AG04450 (cell line): ENCODE results near the gene DSCAML1. TPM values are rescaled to one million over a fixed set of nuclear protein-coding genes. Genes with fewer than 3 reads are reported as not detected.

Experiments
- CTCF ChIA-PET: fragments of 300-600, 350-600 bp; formaldehyde crosslinking; extraction: SDS; loops from one replicate; lab custom pipeline; 2022; ENCODE audit warnings: antibody characterized with exemption, inconsistent platforms; lab: Charles Lee
- POLR2A ChIA-PET: fragments of 350-600 bp; formaldehyde crosslinking; extraction: SDS; loops from one replicate; lab custom pipeline; 2021; ENCODE audit warnings: antibody characterized with exemption, inconsistent platforms; lab: Yijun Ruan, JAX
- DNase-seq: peaks from one replicate; pipeline ENCODE4 v3.0.0-alpha.2; 2011; ENCODE audit warnings: low read depth, low spot score
- H3K27ac ChIP-seq: one replicate; pipeline ENCODE4 v1.5.1; 2012; ENCODE audit warnings: low read depth, low read length, control low read depth
- H3K27me3 ChIP-seq: one replicate; pipeline ENCODE4 v1.6.0; 2012; ENCODE audit warnings: low read length; ENCODE audit not compliant: control insufficient read depth, insufficient read depth
- H3K4me3 ChIP-seq: 2 replicates; pipeline ENCODE4 v1.5.1; 2011; ENCODE audit warnings: mild to moderate bottlenecking, low read depth, low read length, control low read depth
- H3K9me3 ChIP-seq: 2 replicates; pipeline ENCODE4 v1.5.1; 2012; ENCODE audit warnings: low read length; ENCODE audit not compliant: control insufficient read depth, insufficient read depth
- polyA plus RNA-seq: library from polyadenylated mRNA; depleted of rRNA; stranded (reverse); fragments of >200 nt; gene quantifications from 2 replicates; pipeline ENCODE4 v1.2.3, GENCODE V29; 2011
- TF ChIP-seq, protein P1 (sequence below): IDR thresholded peaks from 2 replicates; pipeline ENCODE4 v1.5.1; 2011; ENCODE audit warnings: low read depth, low read length, control low read depth, inconsistent platforms

Gene DSCAML1
- polyA plus RNA-seq, 1 experiment = not detected

DNA sequence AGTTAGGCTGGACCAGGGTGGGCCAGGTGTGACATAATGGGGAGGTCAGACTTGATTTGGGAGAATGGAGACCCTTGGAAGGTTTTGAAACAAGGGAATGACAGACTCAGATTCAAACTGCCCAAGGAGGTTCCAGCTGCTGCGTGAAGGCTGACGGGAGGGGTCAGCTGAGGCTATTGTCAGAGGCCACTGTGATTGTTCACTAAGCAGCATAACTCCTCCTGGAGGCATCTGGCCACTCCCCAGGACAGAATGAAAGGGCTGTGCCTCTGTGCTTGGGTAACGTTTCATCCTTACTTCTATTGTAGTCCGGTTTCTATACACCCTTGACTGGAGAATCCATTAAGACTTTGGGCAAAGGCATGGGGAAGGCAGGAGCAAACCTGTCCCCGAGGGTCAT is 126.6 kb downstream of the DSCAML1 start:
- Histone ChIP-seq H3K27ac (no peak overlapping the region), H3K27me3 (peaks cover 9% of the 10 kb centered on the region), H3K4me3 (no peak overlapping the region), H3K9me3 (no peaks in the 10 kb centered on the region)
- DNase-seq = no peak
- ChIA-PET CTCF (no interaction called here), POLR2A (no interaction called here)
- TF ChIP-seq, protein P1, sequence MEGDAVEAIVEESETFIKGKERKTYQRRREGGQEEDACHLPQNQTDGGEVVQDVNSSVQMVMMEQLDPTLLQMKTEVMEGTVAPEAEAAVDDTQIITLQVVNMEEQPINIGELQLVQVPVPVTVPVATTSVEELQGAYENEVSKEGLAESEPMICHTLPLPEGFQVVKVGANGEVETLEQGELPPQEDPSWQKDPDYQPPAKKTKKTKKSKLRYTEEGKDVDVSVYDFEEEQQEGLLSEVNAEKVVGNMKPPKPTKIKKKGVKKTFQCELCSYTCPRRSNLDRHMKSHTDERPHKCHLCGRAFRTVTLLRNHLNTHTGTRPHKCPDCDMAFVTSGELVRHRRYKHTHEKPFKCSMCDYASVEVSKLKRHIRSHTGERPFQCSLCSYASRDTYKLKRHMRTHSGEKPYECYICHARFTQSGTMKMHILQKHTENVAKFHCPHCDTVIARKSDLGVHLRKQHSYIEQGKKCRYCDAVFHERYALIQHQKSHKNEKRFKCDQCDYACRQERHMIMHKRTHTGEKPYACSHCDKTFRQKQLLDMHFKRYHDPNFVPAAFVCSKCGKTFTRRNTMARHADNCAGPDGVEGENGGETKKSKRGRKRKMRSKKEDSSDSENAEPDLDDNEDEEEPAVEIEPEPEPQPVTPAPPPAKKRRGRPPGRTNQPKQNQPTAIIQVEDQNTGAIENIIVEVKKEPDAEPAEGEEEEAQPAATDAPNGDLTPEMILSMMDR = no peak

DNA sequence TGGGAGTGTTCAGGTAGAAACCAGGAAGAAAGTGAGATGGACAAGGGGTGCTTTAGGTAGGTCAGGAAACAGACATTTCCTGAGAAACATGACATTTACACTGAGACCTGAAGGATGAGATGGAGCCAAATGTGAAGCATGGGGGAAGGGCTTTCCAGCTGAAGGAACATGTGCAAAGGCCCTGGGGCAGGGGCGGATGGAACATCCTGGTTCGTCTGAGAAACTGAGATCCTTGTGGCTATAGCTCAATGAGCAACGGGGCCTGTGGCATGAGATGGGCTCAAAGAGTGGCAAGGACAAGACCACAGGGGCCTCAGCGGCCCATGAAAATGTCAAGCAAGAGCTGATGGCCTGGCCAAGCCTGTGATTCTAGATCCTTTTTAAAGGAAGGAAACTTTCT is 127.4 kb downstream of the DSCAML1 start:
- ChIA-PET POLR2A (no interaction called here), CTCF (no interaction called here)
- Histone ChIP-seq H3K9me3 (no peaks in the 10 kb centered on the region), H3K27me3 (peaks cover 7% of the 10 kb centered on the region), H3K27ac (no peak overlapping the region), H3K4me3 (no peak overlapping the region)
- no peak for DNase-seq
- TF ChIP-seq, protein P1 = no peak

DNA sequence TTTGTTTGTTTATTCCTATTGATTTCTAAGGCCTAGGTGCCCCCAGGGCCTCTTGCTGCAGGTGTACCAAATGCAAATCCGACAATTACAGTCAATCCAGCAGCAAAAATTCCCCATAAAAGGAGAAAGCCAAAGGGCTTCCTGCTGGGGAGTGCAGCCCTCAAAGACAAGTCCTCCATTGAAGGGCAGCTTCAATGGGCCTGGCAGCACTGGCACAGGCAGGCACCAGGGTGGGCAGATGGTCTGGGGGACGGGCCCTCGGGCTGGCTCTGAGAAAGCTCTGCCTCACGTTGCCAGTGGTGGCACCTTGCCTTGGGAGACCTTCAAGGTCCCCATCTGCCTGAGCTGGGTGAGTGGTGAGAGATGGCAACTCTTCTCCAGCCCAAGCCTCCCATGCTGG is 128.0 kb downstream of the DSCAML1 start:
- no peak for DNase-seq
- Histone ChIP-seq H3K9me3 (no peaks in the 10 kb centered on the region), H3K4me3 (no peak overlapping the region), H3K27ac (no peak overlapping the region), H3K27me3 (peaks cover 6% of the 10 kb centered on the region)
- CTCF ChIA-PET = no interaction called here
- POLR2A ChIA-PET = no interaction called here
- TF ChIP-seq, protein P1 = no peak

DNA sequence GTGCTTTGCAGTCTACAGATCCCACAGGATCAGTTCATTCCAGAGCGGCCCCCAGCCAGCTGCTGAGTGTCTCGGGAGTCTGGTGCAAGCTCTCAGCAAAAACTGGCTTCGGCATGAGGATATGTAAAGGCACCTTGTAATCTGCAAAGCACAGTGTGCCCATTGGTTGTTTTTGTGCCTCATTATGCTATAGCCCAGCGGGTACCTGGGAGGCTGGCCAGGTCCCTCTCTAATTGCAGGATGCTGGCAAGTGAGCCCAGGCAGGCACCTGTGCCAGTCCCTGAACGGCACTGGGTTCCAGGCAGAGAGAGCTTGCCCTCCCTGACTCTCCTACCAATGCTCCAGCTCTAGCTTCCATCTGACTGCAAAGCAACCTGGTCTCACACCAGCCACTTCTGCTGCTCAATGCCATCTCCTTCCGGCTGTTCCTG is 128.7 kb downstream of the DSCAML1 start:
- no peak overlapping the region for H3K4me3 ChIP-seq
- CTCF ChIA-PET = no interaction called here

DNA sequence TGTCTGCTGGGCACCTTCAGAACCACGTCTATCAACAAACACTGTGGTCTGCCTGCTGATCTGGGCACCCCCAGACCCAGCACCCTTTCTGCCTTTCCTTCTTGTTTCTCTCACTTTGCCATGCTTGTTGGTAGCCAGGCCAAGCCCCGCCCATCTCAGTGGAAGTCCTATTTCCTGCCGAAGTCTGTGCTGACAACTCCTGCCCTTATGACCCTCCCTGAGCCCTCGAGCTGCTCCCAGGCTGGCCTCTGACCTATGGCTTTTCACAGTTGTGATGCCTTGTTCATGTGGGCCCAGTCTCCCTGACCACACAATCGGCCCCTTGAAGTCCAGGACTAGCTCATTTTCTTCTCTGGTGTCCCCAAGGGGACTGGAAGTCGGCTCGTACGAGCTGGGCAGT is 132.1 kb downstream of the DSCAML1 start:
- peaks cover 13% of the 10 kb centered on the region for H3K27me3 ChIP-seq
- CTCF ChIA-PET = no interaction called here
- TF ChIP-seq, protein P1 = no peak

More for the DNA sequence above, 128.7 kb downstream of the DSCAML1 start:
- POLR2A ChIA-PET = no interaction called here
- TF ChIP-seq, protein P1 = no peak
- no peak for DNase-seq
- H3K27me3 ChIP-seq = peaks cover 10% of the 10 kb centered on the region
- H3K27ac ChIP-seq = no peak overlapping the region
- no peaks in the 10 kb centered on the region for H3K9me3 ChIP-seq

More for the DNA sequence above, 132.1 kb downstream of the DSCAML1 start:
- no peak for DNase-seq
- H3K9me3 ChIP-seq = no peaks in the 10 kb centered on the region
- H3K4me3 ChIP-seq = no peak overlapping the region
- POLR2A ChIA-PET = no interaction called here
- no peak overlapping the region for H3K27ac ChIP-seq
